22Rv1 (cell line): ENCODE results near the gene TRIM17.
A peak's percentile ranks its signal among the peaks of the same experiment; 100 is the strongest.

Source experiments
- H3K27ac ChIP-seq: fragments of 450-650 bp; 2 replicates; pipeline ENCODE4 v1.5.1; 2017
- ZFX ChIP-seq: fragments of 450-650 bp; IDR thresholded peaks from 2 replicates; pipeline ENCODE4 v1.6.1; 2017; ENCODE audit warnings: antibody characterized with exemption, borderline replicate concordance
- TF ChIP-seq, protein P1 (sequence below): fragments of 450-650 bp; IDR thresholded peaks from 2 replicates; pipeline ENCODE4 v1.5.1; 2017; ENCODE audit warnings: mild to moderate bottlenecking

The TRIM17 gene

DNA sequence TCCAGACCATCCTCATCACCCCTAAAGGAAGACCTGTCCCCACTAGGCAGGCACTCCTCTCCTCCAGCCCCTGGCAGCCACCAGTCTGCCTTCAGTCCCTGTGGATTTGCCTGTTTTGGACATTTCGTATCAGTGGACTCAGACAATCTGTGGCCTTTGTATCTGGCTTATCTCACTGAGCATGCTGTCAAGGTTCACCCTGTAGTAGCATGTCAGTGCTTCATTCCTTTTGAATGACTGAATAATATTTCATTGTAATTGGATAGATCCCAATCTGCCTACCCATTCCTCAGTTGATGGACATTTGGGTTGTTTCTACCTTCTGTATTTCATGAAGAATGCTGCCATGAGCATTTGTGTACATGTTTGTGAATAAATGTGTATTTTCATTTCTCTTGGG, 37.6 kb upstream of the TRIM17 start:
- peak overlapping the region; percentile 14; the same call in 1 of the 2 replicates for H3K27ac ChIP-seq
- TF ChIP-seq, protein P1, sequence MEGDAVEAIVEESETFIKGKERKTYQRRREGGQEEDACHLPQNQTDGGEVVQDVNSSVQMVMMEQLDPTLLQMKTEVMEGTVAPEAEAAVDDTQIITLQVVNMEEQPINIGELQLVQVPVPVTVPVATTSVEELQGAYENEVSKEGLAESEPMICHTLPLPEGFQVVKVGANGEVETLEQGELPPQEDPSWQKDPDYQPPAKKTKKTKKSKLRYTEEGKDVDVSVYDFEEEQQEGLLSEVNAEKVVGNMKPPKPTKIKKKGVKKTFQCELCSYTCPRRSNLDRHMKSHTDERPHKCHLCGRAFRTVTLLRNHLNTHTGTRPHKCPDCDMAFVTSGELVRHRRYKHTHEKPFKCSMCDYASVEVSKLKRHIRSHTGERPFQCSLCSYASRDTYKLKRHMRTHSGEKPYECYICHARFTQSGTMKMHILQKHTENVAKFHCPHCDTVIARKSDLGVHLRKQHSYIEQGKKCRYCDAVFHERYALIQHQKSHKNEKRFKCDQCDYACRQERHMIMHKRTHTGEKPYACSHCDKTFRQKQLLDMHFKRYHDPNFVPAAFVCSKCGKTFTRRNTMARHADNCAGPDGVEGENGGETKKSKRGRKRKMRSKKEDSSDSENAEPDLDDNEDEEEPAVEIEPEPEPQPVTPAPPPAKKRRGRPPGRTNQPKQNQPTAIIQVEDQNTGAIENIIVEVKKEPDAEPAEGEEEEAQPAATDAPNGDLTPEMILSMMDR: no peak
- no peak for TF ChIP-seq ZFX

DNA sequence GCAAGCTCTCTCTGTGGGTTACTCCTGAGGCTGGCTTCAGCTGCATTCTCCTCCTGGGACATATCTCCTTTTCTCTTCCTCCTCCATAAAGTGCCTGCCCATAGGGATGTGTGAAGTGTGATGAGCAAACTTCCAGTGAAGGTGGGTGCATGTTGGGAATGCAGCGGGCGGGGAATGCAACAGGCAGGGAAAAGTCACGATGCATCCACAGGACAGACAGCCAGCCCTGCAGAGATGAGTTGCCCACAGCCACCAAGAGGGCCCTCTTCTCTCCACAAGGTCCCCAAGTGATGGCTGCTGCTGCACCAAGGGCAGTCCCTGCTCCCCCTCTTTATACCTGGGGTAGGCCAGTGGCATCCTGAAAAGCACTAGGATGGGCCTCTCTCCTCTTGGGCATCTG, 37.0 kb upstream of the TRIM17 start:
- peak overlapping the region; percentile 14; the same call in 1 of the 2 replicates for H3K27ac ChIP-seq
- no peak for TF ChIP-seq ZFX
- TF ChIP-seq, protein P1: no peak

DNA sequence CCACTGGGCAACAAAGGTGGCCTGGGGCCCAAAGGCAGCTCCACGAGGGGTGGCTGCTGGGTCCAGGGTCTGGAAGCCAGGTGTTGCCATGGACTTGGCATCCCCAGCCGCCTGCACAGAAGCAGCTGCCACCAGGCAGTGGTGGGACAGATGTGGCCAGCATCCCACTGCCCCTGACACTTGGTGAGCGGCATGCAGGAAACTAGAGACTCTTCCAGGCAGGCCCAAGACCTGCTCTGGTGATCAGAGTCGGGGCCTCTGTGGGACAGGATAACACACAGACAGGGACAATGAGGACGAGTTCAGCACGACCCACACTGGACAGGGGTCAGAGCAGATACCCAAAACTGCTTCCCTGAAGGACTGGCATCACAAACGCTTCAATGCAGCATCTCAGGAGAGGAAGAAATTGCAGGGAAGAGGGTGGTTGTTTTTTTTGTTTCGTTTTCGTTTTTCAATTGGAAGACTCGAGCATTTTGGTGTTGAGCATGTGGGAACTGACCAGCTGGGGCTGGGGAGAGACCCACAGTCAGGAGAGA, 36.4 kb upstream of the TRIM17 start:
- TF ChIP-seq ZFX: no peak
- TF ChIP-seq, protein P1: no peak
- H3K27ac ChIP-seq: peak overlapping the region; percentile 14; the same call in 1 of the 2 replicates

DNA sequence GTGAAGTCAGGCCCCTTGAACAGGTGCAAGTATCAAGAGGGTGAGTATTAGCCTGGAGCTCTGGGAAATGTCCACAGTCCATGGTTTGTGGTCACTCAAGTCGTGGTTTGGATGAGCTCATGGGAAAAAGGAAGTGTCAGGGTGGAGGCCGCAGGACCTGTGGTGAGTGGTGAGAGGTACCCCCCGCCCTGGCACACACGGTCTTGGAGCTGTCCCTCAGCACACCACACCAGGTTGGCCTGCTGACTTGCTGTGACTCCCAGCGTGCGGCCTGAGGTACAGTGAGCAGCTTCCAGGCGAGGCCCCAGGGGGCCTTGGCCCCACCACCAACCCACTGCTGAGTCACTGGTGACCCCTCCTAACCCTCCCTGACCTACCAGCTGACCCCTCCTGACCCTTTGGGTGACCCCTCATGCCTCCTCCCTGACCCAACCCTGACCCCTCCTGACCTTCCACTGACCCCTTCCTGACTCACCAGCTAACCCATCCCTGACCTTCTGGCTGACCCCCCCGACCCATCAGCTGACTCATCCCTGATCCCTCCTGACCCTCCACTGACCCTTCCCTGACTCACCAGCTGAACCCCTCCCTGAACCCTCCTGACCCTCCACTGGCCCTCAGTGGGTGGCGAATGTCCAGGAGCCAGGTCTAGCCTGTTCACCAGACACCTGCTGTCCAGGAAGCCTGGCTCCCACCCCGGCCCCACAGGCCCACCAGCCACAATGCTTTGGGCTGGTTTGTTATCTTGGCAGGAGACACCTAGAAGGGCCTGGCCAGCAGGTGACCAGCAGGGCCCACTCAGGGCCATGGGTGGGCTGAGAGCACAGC, 35.7 kb upstream of the TRIM17 start:
- no peak overlapping the region for H3K27ac ChIP-seq
- TF ChIP-seq, protein P1: no peak
- TF ChIP-seq ZFX: no peak

DNA sequence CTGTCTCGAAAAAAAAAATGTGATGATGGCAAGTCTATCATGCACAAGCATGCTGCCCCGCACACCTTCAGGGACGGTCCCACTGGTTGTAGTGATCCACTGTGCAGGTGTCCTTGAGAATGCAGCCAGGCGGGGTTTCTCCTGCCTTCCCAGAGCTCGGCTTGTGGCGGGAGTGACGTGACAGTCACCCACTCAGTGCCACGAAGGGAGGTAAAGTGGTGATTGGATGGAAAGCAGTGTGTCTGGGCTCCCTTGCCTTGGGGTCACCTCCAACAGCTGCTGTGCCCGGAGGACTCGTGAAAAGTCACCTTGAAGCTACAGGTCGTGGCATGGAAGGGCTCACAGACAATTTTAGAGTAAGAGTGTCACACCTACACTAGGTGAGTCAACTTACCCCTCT, 33.5 kb upstream of the TRIM17 start:
- TF ChIP-seq ZFX: no peak
- TF ChIP-seq, protein P1: no peak

DNA sequence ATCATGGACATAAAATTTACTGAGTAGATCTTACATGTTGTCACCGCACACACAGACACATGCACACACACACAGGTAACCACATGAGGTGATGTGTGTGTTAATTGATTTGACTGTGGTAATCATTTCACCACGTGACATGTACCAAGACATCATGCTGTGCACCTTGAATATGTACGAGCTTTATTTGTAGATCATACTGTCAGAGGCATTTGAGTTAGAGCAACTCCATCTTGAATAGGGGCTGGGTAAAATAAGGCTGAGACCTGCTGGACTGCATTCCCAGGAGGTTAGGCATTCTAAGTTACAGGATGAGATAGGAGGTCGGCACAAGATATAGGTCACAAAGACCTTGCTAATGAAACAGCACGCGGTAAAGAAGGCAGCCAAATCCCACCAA, 31.7 kb upstream of the TRIM17 start:
- no peak for TF ChIP-seq ZFX
- TF ChIP-seq, protein P1: no peak
- no peak overlapping the region for H3K27ac ChIP-seq

More for the DNA sequence above, 33.5 kb upstream of the TRIM17 start:
- H3K27ac ChIP-seq: no peak overlapping the region

DNA sequence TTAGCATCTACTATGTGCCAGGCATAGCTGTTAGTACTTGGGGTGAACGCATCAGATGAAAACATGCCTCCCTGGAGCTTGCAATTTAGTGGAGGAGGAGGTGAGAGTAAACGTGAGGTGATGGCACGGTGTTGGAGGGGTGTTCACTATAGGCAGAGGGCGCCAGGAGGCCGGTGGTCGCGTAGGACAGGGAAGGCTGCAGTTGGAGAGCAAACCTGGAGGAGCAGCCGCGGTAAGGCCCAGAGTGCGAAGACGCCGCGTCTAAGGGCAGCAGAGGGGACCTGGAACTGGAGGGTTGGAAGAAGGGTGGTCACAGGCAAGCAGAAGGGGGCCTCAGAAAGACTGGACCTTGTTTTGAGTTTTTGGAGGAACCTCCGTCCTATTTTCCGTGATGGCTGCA, 30.2 kb upstream of the TRIM17 start:
- no peak overlapping the region for H3K27ac ChIP-seq
- TF ChIP-seq, protein P1: no peak
- TF ChIP-seq ZFX: no peak
